Measurements from ENCODE around the gene ZBTB43. TPM values are rescaled to one million over a fixed set of nuclear protein-coding genes. Genes with fewer than 3 reads are reported as not detected.

The ZBTB43 gene
- total and polyA plus RNA-seq, 4 donors, result 2.6 to 7.1 (median 5.0) TPM

- DNase-seq (ENCODE audit: low spot score), result peak; percentile 85
- 1% methylated on average over 67 of the region's 67 CpGs for WGBS
- H3K4me3 ChIP-seq (ENCODE audit: low read depth in 1 of 3, low read length in 3 of 3), result peak within 1 kb of the TSS; percentile 64 to 91 (median 84)
- H3K36me3 ChIP-seq (ENCODE audit: control insufficient read depth in 4 of 4, insufficient read depth in 3 of 4, low read depth in 1 of 4, low read length in 3 of 4), result peaks cover 0 to 10% (median under 1%) of the 10 kb centered on the region in 4 donors
- H3K9ac ChIP-seq (ENCODE audit: low read depth in 1 of 2, low read length in 2 of 2), result peak within 1 kb of the TSS; percentile 69 to 90
- H3K27me3 ChIP-seq (ENCODE audit: control insufficient read depth in 4 of 4, insufficient read depth in 4 of 4, low read length in 3 of 4), result no peaks in the 10 kb centered on the region
- TF ChIP-seq GABPA (IDR thresholded peaks at IDR 0.05 in 1 of 2, conservative IDR thresholded peaks at IDR 0.05 in 1 of 2) (peak in 1 of 2 donors; percentile 77), ZBTB33 (IDR thresholded peaks at IDR 0.05) (no peak), RXRA (IDR thresholded peaks at IDR 0.05) (no peak), CTCF (IDR thresholded peaks at IDR 0.05; ENCODE audit: low read depth, low read length, missing input control) (peak; percentile 94), HNF4A (conservative IDR thresholded peaks at IDR 0.05) (no peak), RAD21 (IDR thresholded peaks at IDR 0.05) (peak; percentile 42 to 62)
- H3K27ac ChIP-seq (ENCODE audit: low read depth in 1 of 2, low read length in 2 of 2), result peak within 1 kb of the TSS; percentile 84 to 94
- H3K9me3 ChIP-seq (ENCODE audit: control insufficient read depth in 4 of 4, low read length in 3 of 4), result no peaks in the 10 kb centered on the region
- H3K4me1 ChIP-seq (ENCODE audit: control insufficient read depth in 4 of 4, insufficient read depth in 4 of 4, low read length in 3 of 4), result peaks cover 9 to 32% (median 22%) of the 10 kb centered on the region in 4 donors
Measured at GRCh38 chr9:126860077-126860756, 55.4 kb downstream of the ZBTB43 start, which contains the start of gene ZBTB34. Gene ZBTB34, plus strand, starts transcription at chr9:126860639. Its CDS starts 18,761 bp downstream, at chr9:126879400.

- no peaks in the 10 kb centered on the region for H3K27me3 ChIP-seq (ENCODE audit: control insufficient read depth in 4 of 4, insufficient read depth in 4 of 4, low read length in 3 of 4)
- DNase-seq (ENCODE audit: low spot score), result peak; percentile 52
- no peaks in the 10 kb centered on the region for H3K9me3 ChIP-seq (ENCODE audit: control insufficient read depth in 4 of 4, low read length in 3 of 4)
- under 1% methylated on average over 71 of the region's 71 CpGs for WGBS
- H3K27ac ChIP-seq (ENCODE audit: low read depth in 1 of 2, low read length in 2 of 2), result peak overlapping the region; percentile 42 to 74
- TF ChIP-seq FOXA1 (IDR thresholded peaks at IDR 0.05) (no peak), RAD21 (IDR thresholded peaks at IDR 0.05) (no peak), NR2F2 (IDR thresholded peaks at IDR 0.05) (no peak), RXRA (IDR thresholded peaks at IDR 0.05) (no peak), YY1 (IDR thresholded peaks at IDR 0.05) (no peak)
- peak overlapping the region; percentile 45 to 69 for H3K9ac ChIP-seq (ENCODE audit: low read depth in 1 of 2, low read length in 2 of 2)
- H3K36me3 ChIP-seq (ENCODE audit: control insufficient read depth in 4 of 4, insufficient read depth in 3 of 4, low read depth in 1 of 4, low read length in 3 of 4), result peaks cover 0 to 10% (median under 1%) of the 10 kb centered on the region in 4 donors
- H3K4me3 ChIP-seq (ENCODE audit: low read depth in 1 of 3, low read length in 3 of 3), result peak overlapping the region; percentile 45 to 91 (median 84)
- peaks cover 9 to 32% (median 22%) of the 10 kb centered on the region in 4 donors for H3K4me1 ChIP-seq (ENCODE audit: control insufficient read depth in 4 of 4, insufficient read depth in 4 of 4, low read length in 3 of 4)
Measured at GRCh38 chr9:126860757-126861466, 56.1 kb downstream of the ZBTB43 start.

- 11% methylated on average over 3 of the region's 3 CpGs for WGBS
- H3K9me3 ChIP-seq (ENCODE audit: control insufficient read depth in 4 of 4, low read length in 3 of 4), result no peaks in the 10 kb centered on the region
- no peak for DNase-seq (ENCODE audit: low spot score)
- H3K36me3 ChIP-seq (ENCODE audit: control insufficient read depth in 4 of 4, insufficient read depth in 3 of 4, low read depth in 1 of 4, low read length in 3 of 4), result peaks cover 0 to 12% (median 2%) of the 10 kb centered on the region in 4 donors
- H3K27me3 ChIP-seq (ENCODE audit: control insufficient read depth in 4 of 4, insufficient read depth in 4 of 4, low read length in 3 of 4), result no peaks in the 10 kb centered on the region
- TF ChIP-seq HNF4G (IDR thresholded peaks at IDR 0.05), result no peak
- peak overlapping the region in 2 of 3 donors; percentile 84 to 91 for H3K4me3 ChIP-seq (ENCODE audit: low read depth in 1 of 3, low read length in 3 of 3)
- peak overlapping the region in 1 of 2 donors; percentile 74 for H3K27ac ChIP-seq (ENCODE audit: low read depth in 1 of 2, low read length in 2 of 2)
- no peak overlapping the region for H3K9ac ChIP-seq (ENCODE audit: low read depth in 1 of 2, low read length in 2 of 2)
- peaks cover 9 to 32% (median 22%) of the 10 kb centered on the region in 4 donors for H3K4me1 ChIP-seq (ENCODE audit: control insufficient read depth in 4 of 4, insufficient read depth in 4 of 4, low read length in 3 of 4)
Measured at GRCh38 chr9:126861707-126862103, 56.9 kb downstream of the ZBTB43 start.
